GM21737 (cell line): ENCODE data around the gene TMEM272.

Source experiments
- ATAC-seq: cut with Tn5 transposase; IDR thresholded peaks from one replicate; pipeline ENCODE4 v1.9.1; 2021; ENCODE audit warnings: mild to moderate bottlenecking, moderate library complexity; ENCODE audit not compliant: unreplicated experiment

The TMEM272 gene

DNA sequence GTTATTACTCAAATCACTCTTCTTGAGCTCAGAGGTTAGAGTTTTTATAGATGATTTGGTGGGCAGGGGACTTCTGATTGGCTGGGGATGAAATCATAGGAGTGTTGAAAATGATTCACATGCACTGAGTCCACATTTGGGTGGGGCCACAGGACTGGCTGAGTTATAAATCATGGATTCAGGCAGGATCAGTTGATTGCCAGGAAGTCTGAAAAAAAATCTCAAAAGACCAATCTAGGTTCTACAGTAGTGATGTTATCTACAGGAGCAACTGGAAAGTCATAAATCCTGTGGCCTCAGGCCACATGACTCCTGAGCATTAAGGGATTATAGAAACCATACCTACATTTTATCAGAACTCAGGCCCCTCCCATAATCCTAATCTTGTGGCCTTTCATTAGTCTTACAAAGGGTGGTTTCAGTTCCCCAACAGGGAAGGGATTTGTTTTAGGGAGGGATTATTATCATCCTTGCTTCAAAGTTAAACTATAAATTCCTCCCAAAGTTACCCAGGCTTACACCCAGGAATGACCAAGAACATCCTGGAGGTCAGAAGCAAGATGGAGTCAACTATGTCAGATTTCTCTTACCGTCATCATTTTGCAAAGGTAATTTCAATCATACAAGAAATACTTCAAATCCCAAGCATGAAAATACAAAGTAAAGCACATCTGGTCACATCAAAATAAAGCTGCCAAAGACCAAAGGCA is 11.2 kb upstream of the TMEM272 start:
- ATAC-seq = no peak

DNA sequence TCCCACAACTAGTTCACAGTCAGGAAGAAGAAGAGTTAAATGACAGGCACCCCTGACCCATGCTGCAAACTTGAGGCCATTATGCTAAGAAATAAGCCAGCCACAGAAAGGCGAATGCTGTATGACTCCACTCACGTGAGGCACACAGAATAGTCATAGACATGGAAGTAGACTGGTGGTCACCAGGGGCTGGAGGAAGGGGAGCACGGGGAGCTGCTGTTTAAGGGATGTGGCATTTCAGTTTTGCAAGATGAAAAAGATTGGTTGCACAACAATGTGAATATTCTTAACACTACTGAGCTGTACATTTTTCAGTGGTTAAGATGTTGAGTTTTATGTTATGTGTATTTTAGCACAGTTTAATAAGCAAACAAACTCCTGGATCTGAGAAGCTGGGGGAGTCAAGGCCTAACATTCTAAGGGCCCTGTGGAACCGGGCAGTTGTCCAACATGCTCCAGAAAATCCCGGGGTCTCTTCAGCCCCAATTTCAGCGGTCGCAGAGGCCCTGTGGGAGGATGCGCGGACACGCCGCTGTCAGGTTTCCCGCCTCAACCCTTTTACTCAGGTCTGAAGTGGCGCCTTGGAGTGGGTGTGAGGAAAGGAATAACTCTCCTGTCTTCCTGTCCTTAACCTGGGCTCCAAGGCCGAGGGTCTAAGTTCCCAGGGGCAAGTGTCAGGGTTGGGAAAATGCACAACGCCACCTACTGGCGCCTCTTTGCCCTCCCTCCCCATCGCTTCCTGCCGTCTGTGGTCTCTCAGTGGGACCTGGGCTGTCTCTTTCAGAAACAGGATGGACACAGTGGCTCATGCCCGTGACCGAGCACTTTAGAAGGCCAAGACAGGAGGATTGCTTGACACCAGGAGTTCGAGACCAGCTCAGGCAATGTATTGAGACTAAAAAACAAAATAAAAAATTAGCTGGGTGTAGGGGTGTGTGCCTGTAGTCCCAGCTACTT is 4.4 kb upstream of the TMEM272 start:
- ATAC-seq = no peak

DNA sequence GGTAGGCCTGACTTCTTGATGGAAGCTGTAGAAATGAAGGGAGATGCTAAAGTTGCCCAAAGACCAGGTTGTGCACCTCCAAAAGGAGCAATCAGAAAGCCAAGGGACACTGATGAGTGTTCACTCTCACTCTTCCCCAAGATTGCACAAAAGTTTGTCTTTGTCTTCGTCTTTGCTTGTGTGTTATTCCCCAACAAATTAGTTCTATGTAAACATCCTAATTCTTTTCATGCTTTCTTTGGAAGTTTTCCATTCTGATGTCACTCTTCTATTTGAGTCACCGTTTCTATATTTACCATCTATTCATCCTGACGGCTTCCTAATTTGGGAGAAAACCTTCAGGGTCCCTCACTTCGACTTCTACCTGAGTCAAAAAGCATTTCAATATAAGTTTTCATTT is 3.7 kb upstream of the TMEM272 start:
- no peak for ATAC-seq

DNA sequence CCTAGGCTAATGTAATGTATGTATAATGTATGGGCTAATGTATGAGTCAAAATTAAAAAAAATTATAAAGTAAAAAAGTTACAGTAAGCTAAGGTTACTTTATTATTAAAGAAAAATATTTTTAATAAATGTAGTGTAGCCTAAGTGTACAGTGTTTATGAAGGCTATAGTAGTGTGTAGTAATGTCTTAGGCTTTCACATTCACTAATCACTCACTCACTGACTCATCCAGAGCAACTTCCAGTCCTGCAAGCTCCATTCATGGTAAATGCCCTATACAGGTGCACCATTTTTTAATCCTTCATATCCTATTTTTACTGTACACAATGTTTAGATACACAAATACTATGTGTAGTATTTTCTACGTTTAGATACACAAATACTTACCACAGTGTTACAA is 1.8 kb upstream of the TMEM272 start:
- no peak for ATAC-seq

DNA sequence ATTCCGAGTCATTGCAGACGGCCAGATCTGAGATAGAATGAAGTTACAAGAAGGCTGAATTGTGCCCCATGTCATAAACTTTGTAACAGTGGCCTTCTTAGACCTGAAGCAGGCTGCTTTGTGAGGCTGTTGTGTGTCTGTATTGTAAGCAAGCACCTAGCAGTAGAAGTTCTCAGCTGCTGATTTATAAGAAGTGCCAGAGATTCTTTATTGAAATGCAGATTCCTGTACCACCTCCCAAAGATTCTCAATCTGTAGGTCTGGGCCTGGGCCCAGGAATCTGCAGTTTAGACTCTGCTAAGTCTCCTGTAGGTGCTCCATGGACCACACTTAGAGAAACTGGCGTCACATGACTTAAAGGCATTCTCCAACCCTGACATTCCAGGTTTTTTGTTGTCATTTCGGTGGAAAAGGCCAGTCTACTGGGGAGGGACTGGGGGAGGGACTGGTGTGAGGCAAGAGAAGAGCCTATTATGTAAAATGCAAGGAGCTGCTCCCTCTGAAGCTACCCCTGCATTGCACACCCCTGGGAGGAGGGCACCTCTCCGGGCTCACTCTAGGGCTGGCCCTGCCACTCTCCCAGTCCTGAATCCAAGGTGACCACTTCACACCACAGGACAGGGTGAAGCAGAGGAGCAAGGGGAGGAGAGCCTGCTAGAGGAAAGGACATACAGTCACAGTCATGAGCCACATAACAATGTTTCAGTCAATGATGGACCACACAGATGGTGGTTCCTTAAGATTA is 769 bp upstream of the TMEM272 start:
- ATAC-seq = no peak

DNA sequence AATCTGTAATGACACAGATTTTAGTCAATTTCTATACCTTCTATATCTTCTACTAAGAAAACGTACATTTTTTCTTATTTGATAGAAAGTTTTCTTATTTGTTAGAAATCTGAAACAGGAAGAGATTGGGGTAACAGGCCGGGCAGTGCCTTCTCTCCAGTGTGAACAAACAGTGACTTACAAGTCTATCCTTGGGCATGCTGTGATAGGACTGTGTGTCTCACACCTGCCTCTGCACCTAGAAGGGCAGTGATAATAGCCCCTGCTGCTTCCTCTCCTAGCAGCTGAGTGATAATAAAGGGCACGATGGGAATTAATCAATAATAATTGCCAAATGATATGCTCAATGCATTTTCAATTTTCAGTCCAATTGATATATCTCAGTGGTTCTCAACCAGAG is 1.4 kb downstream of the TMEM272 start:
- ATAC-seq = no peak

DNA sequence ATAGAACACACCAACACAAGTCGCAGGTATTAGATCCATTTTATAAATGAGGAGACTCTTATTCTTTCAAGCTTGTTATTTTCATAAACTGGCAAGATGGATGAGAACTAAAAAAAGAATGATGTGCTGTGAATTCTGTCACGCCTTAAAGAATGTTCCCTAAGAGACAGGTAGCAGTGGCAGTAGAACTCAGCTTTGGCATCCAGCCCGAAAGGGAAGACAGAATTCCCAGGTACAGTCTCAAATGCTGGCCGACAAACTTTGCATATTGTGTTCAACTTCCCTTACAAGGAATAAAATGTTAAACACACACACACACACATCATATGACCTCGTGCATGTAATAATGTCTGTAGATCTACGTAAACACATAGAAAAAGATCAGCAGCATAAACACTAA is 3.2 kb downstream of the TMEM272 start:
- no peak for ATAC-seq

DNA sequence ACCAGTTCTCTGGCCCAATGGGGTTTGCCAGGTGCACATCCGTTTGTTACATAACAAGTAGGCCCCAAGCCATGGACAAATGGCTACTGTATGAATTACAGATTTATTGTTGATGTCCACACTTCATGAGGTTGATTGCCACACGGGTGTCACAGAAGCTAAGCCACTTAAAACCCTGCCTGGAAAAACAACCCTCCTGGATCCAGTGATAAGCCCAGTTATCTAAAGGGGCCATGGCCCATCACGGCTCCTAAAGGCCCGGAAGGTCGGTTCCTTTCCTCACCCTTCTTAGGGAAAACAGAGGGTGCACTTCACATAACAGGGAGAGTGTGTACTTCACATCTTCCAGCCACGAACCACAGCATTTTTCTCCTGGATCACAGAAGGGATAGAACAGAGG is 4.1 kb downstream of the TMEM272 start:
- ATAC-seq = no peak

DNA sequence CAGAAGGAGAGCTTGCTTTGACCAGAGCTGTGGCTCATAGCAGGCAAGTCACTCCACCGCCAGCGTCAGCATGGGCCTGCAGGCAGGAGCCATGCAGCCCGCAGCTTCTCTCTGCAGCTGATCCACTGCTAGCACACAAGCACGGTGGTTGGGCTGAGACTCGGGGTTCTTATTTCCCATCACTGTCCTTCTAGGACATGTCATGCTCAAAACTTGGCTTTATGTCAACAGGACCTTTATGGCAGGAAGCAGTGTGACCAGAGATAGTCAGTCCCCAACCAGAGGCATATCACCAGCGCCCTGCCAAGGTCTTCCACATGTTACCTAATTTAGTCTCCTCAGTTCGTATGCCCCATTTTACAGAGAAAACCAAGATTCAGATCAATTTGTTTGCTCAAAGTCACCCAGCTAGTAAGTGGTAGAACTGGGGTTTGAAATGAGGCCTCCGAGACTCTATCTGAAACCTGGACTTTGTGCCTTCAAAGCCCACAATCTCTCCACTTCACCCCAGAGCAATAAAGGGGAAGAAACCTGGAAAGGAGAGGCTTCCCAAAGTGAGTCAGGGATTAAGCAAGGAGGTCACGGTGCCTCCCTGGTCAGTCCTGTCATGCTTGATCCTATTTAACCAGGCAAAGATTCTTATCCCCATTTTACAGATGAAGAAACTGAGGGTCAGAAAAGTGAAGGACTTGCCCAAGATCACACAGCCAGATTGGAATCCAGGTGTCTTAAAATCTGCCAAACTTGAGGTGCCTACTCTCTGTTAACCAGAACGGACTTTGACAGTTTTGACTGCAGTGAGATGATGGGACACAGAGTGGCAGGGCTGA is 5.1 kb downstream of the TMEM272 start:
- ATAC-seq = no peak

DNA sequence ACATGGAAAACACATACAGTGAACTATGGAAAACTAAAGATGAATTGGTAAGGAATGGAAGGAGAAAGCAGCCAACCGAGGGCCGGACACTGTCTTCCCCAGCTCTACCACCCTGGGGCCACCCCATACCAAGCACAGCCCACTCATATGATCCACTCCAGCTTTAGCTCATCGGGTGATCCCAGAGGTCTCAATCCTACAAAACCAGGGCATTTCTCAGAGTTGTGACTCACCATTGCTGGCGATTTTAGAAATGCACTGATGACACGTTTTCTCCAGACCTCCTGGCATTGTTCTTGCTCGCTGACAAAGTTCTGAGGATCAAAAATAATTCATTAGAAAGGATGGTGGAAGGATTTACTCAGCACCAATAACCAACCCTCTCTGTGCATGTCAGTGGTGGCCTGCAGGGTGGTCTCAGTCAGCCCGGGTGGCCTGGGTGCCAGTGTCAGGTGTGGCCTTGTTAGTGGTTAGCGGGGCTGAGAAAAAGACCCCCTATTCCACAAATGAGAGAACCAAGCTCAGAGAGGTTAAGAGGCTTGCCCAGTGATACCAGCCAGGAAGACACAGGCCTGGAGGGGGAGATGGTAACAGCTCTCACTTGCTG is 6.6 kb downstream of the TMEM272 start:
- no peak for ATAC-seq

DNA sequence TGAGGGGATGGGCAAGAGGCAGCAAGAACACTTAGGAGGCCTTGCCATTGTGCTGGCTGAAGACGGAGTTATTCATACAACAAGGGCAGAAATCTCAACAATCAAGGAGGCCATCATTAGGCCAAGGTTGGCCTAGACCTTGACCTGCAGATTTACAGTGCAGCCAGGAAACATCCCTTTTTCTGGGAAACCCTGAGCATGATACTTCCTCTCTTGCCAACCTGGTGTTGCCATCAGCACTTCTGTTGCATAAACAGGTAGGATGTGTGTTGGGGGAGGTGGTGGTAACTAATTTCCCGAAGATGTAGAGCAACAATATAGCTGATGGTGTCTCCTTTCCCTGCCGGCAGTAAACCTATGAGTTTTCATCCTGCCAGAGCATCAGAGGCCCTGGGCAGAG is 8.0 kb downstream of the TMEM272 start:
- ATAC-seq = no peak

DNA sequence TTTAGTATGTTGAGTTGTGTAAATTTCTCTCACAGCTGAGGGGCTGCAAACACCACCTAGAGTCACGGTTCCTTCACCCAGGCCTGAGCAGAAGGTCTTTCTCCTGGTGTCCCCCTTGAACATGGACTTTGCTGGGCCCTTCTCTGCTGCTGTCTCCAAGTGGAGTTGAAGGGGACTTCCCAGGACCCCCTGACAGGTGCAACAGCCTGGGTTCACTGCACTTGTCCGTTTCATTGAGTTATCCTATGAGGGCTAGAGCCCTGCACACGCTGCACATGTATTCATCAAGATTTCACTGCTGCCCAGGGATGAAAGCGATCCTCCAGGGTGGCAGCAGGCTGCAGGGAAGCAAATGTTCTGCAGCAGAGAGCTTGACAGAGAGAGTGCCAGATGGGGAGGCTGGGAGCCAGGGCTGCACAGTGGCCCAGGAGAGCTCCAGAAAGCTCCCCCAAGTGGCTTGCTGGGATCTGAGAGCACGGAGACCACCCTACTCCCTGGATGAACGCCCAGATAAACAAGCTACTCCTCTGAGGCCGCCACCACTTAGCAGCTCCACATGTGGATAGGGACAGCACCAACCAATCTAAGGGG is 10.3 kb downstream of the TMEM272 start:
- no peak for ATAC-seq

DNA sequence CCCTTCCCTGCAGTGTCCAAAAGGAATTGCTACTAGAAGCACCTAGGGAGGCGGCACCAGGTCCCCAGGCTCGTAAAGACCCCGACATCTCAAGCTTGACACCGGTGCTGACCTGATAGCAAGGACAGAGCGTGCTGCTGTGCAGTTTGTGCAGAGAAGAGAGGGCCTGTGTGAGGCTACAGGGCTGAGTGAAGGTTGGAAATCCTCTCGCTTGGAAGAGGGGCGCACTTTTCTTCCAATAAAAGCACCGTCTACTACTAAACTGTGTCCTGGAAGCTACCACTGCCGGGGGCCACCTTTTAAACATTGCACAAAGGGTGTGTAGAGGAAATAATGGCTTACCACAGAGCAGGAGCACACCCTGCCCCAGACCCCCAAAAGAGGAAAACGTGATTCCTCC is 11.0 kb downstream of the TMEM272 start:
- no peak for ATAC-seq

DNA sequence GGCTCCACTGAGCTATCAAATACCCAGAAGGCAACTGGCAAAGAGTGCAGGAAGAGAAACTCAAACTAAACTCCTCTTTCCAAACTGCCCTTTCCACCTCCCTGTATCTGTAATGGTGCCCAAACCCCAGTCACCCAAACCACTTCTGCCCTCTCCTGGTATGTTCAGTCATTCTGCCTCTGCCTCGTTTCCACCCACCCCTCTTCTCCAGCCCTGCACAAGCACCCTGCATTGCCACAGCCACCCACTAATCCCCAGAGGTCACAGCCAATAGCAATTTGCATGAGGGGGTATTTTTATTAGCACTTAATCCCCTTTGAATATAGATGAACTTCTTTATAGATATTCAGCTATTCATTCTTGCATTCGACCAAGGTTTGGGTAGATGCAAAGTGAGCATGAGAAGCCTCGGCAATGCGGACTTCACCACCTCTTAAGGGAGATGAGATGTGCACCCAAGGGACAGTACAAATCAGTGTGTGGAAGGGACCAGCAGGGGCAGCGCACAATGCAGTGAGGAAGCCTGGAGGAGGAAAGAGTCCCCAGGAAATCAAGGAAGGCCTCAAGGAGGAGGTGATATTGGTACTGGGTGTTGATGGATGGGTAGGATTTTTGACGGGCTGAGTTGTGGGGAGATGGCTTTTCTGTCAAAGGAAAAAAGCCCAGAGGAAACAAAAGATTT is 12.4 kb downstream of the TMEM272 start:
- peak; percentile 66 for ATAC-seq

DNA sequence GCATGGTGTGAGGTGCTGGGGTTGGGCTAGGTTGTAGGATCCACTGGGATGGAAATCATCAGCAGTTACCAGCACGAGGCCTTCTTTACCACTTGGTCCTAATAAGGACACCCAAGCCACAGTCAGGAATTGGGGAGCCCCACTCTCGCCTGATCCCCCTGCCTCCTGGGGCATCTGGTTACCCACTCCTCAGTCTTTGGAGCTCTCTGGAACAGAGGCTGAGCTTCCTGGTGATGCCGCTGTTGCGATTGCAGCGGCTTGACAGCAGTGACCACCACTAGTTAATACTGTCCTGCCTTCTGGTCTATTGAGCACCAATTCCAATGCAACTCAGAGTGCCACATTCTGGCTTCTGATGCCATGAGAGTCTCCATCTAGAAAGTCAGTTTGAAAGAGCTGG is 13.5 kb downstream of the TMEM272 start:
- ATAC-seq = no peak

DNA sequence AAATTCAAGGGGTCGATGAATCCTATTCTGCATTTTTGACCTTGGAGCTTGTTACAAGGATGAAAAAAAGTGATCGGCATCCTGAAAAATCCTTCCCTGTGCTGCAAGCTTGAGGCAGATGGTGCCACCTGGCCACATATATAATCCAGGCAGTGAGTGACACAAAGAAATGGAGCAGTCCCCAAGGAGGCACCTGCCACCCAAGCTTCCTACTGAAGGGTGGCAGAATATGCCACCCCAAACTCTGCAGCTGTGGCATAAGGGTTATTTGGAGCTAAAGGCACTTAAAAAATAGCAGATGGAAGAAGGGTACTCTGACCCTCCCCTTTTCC is 15.4 kb downstream of the TMEM272 start:
- no peak for ATAC-seq

DNA sequence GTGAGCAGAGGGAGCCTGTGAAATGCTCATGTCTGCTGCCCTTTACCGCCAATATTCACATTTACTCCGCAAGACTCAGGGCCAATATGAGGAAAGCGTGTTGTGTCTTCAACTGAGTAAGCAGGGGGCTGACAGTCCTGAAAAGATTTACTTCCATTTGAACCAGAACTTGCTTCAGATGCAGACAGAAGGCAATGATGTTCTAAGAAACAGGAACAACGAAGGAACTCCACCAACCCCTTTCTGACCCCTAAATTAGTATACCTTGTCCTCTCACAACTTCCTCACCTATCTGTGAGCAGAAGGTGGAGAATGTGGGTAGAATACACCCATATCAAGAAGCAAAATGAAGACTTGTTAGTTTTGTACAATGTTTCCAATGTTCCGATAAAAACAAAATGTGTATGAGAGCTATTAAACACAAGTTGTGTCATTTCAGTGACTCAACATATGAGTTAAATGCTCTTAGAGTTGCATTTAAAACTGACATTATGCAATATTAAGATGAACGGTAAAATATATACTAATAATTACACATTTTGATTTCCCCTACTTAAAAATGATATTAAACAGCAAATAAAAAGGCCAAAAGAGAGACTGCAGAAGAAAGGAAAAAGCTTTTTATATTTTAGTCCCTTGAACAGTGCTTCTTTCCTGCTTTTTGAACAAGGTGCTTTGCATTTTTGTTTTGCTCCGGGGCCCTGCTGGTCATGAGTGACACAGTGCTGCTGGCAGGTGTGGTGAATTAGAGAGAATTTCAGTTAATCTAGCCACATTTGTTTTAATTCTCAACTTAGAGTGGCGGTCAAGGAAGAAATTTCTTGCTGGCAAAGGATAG is 16.0 kb downstream of the TMEM272 start:
- ATAC-seq = no peak

DNA sequence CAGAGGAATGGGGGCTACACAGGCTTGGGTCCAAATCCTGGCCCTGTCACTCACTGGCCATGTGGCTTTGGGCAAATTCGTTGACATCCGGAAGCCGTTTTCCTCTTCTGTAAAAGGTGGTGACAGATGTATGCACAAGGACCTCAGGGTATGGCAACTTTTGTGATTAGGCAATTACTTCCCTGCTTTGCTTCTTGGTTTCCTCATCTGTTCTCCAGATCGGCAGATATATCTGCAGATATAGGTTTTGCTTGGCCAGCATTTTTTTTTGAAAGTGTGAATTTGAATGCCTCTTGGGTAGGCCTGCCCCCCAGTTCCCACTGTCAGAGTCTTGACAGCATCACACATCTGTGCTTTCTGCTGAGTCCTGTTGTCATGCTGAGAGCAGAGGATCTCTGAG is 17.7 kb downstream of the TMEM272 start:
- ATAC-seq = no peak

DNA sequence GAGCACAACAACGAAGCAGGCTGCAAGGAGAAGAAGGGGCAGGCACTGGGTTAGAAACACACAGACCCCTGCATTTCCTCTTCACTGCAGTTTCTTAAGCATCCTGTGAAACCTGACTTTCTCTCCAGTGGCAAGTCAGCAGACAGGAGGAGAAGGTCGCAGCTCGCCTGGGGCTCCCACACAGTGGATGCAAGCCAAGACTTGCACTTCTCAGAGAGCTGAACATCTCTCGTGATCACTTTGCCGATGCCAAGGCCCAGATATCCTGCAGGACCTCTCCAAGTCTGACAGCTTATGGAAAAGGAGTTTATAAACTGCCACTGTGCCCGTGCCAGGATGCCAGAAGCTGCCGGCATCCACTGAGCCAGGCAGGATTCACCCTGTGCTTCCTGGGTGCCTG is 18.4 kb downstream of the TMEM272 start:
- no peak for ATAC-seq
